Measurements from ENCODE around the gene CPT1B. TPM values are rescaled to one million over a fixed set of nuclear protein-coding genes. Genes with fewer than 3 reads are reported as not detected.
A peak's percentile ranks its signal among the peaks of the same experiment; 100 is the strongest.

Gene CPT1B
- total and polyA plus RNA-seq, 2 donors (not counting 1 experiment from before 2014, with no cell fraction given), result 0.82 to 4.8 TPM

- no peak overlapping the region for H3K4me3 ChIP-seq (replicated peaks in 1 of 4; ENCODE audit: control extremely low read depth in 1 of 4, insufficient read depth in 1 of 4, low read depth in 3 of 4, low read length in 4 of 4)
- DNase-seq (ENCODE audit: low read depth in 2 of 2), result no peak
Measured at GRCh38 chr22:50622723-50623327, 44.6 kb upstream of the CPT1B start.

GRCh38 chr22:50621948-50622722, 43.9 kb upstream of the CPT1B start:
- Histone ChIP-seq H3K4me3 (replicated peaks in 1 of 4; ENCODE audit: control extremely low read depth in 1 of 4, insufficient read depth in 1 of 4, low read depth in 3 of 4, low read length in 4 of 4) (no peak overlapping the region), H3K36me3 (ENCODE audit: control insufficient read depth, insufficient read depth, low read length) (peaks cover 2% of the 10 kb centered on the region), H3K9ac (ENCODE audit: insufficient read depth, low read length) (no peak overlapping the region), H4K20me1 (ENCODE audit: control insufficient read depth, extremely low read depth, insufficient read depth, low read length) (no peaks in the 10 kb centered on the region), H3K27me3 (ENCODE audit: control insufficient read depth, insufficient read depth, low read length) (peaks cover 4% of the 10 kb centered on the region), H3K27ac (ENCODE audit: insufficient read depth, low read length) (no peak overlapping the region), H3K4me1 (ENCODE audit: control insufficient read depth, extremely low read depth, insufficient read depth, low read length) (peaks cover 5% of the 10 kb centered on the region), H3K4me2 (ENCODE audit: extremely low read depth, insufficient read depth, low read length) (no peak overlapping the region), H3K9me3 (ENCODE audit: control insufficient read depth, insufficient read depth, low read depth, low read length) (no peaks in the 10 kb centered on the region), H2AFZ (ENCODE audit: low read length) (no peak overlapping the region), H3K79me2 (ENCODE audit: control insufficient read depth, insufficient read depth, low read length) (no peaks in the 10 kb centered on the region)
- DNase-seq (ENCODE audit: low read depth in 2 of 2), result no peak
- TF ChIP-seq CTCF (conservative IDR thresholded peaks at IDR 0.05 in 1 of 2, IDR thresholded peaks at IDR 0.05 in 1 of 2; ENCODE audit: low read depth in 1 of 2, low read length in 2 of 2) (peak; percentile 2 to 5), EZH2 (IDR thresholded peaks at IDR 0.05; ENCODE audit: low read length, missing control alignments) (no peak)

More at GRCh38 chr22:50622723-50623327, 44.6 kb upstream of the CPT1B start:
- TF ChIP-seq CTCF (conservative IDR thresholded peaks at IDR 0.05 in 1 of 2, IDR thresholded peaks at IDR 0.05 in 1 of 2; ENCODE audit: low read depth in 1 of 2, low read length in 2 of 2) (no peak), EZH2 (IDR thresholded peaks at IDR 0.05; ENCODE audit: low read length, missing control alignments) (no peak)
- Histone ChIP-seq H2AFZ (ENCODE audit: low read length) (no peak overlapping the region), H4K20me1 (ENCODE audit: control insufficient read depth, extremely low read depth, insufficient read depth, low read length) (no peaks in the 10 kb centered on the region), H3K9me3 (ENCODE audit: control insufficient read depth, insufficient read depth, low read depth, low read length) (no peaks in the 10 kb centered on the region), H3K9ac (ENCODE audit: insufficient read depth, low read length) (no peak overlapping the region), H3K4me2 (ENCODE audit: extremely low read depth, insufficient read depth, low read length) (no peak overlapping the region), H3K36me3 (ENCODE audit: control insufficient read depth, insufficient read depth, low read length) (peaks cover 2% of the 10 kb centered on the region), H3K79me2 (ENCODE audit: control insufficient read depth, insufficient read depth, low read length) (no peaks in the 10 kb centered on the region), H3K27ac (ENCODE audit: insufficient read depth, low read length) (no peak overlapping the region), H3K27me3 (ENCODE audit: control insufficient read depth, insufficient read depth, low read length) (peaks cover 4% of the 10 kb centered on the region), H3K4me1 (ENCODE audit: control insufficient read depth, extremely low read depth, insufficient read depth, low read length) (peaks cover 5% of the 10 kb centered on the region)

DNA sequence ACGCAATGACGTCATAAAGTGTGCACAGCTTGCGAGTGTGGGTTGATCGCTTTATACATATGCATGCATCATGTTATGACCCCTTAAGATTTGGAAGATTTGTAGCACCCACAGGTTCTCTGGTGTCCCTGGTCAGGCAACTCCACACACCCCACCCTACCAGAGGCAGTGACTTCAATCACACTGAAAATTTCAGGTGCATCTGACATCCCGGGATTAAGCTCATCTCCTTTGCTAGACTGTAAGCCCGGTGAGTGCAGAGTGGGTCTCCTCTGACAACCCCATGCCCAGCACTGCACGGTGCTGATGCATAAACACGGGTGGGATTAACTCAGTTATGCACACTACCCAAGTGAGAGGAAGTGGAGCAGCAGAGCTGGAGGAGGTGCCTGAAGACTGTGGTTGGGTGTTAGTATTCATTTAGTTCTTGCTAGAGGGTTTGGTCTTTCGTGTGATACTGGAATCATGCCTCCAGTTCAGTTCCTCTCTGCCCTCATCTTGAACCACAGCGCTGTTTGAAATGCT, 43.2 kb upstream of the CPT1B start:
- TF ChIP-seq EZH2 (IDR thresholded peaks at IDR 0.05; ENCODE audit: low read length, missing control alignments), result no peak
- no peak for TF ChIP-seq CTCF (conservative IDR thresholded peaks at IDR 0.05 in 1 of 2, IDR thresholded peaks at IDR 0.05 in 1 of 2; ENCODE audit: low read depth in 1 of 2, low read length in 2 of 2)
- no peak overlapping the region for H3K9ac ChIP-seq (ENCODE audit: insufficient read depth, low read length)
- H4K20me1 ChIP-seq (ENCODE audit: control insufficient read depth, extremely low read depth, insufficient read depth, low read length), result no peaks in the 10 kb centered on the region
- no peak overlapping the region for H2AFZ ChIP-seq (ENCODE audit: low read length)
- H3K4me3 ChIP-seq (replicated peaks in 1 of 4; ENCODE audit: control extremely low read depth in 1 of 4, insufficient read depth in 1 of 4, low read depth in 3 of 4, low read length in 4 of 4), result no peak overlapping the region
- no peak for DNase-seq (ENCODE audit: low read depth in 2 of 2)
- H3K9me3 ChIP-seq (ENCODE audit: control insufficient read depth, insufficient read depth, low read depth, low read length), result no peaks in the 10 kb centered on the region
- H3K79me2 ChIP-seq (ENCODE audit: control insufficient read depth, insufficient read depth, low read length), result no peaks in the 10 kb centered on the region
- H3K4me2 ChIP-seq (ENCODE audit: extremely low read depth, insufficient read depth, low read length), result no peak overlapping the region
- no peak overlapping the region for H3K27ac ChIP-seq (ENCODE audit: insufficient read depth, low read length)
- peaks cover 4% of the 10 kb centered on the region for H3K27me3 ChIP-seq (ENCODE audit: control insufficient read depth, insufficient read depth, low read length)
- H3K4me1 ChIP-seq (ENCODE audit: control insufficient read depth, extremely low read depth, insufficient read depth, low read length), result peaks cover 5% of the 10 kb centered on the region
- H3K36me3 ChIP-seq (ENCODE audit: control insufficient read depth, insufficient read depth, low read length), result peaks cover 2% of the 10 kb centered on the region
